ENCODE results near the gene SFXN3.

The SFXN3 gene

GRCh38 chr10:101000127-101000914, 30.7 kb upstream of the SFXN3 start:
- no peaks in the 10 kb centered on the region for H3K27me3 ChIP-seq (replicated peaks; ENCODE audit: control insufficient read depth, insufficient read depth, low read length, poor library complexity, severe bottlenecking)

DNA sequence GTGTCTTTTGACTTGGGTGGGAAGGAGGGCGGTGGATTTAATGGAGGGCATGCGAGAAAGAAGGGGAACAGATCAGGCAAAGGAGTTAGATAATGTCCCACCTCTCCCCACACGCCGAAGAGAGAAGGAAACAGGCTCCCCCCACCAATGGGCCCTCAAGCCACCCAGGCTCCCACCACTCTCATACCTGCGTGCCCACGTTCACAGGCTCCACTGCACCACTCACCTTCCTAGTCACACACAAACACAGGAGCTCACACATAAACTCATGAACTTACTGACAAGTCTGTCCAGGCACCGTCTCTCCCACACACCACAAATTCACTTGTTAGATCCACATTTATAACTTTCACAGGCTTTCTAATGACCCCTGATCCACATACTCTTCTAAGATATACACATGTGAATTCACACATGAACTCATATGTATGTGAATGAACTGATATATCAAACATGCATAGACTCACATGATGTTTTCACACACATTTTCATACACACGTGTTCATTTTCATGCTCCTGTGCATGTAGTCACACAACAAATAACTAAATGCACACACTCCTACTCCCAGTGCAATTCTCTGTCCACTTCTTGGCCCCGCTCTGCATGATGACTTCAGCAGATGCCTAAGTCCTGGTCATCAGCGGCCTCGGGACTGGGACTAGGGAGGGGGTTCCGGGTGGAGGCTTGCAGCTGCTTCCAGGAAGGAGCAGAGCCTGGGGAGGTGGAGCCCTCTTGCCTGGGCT, 29.9 kb upstream of the SFXN3 start:
- DNase-seq: no peak
- Histone ChIP-seq H3K27ac (ENCODE audit: insufficient read depth, low read length, poor library complexity, severe bottlenecking) (no peak overlapping the region), H3K9me3 (ENCODE audit: control insufficient read depth, low read length) (no peaks in the 10 kb centered on the region), H3K4me3 (ENCODE audit: insufficient read depth, low read depth, low read length, poor library complexity, severe bottlenecking) (no peak overlapping the region), H3K36me3 (ENCODE audit: control insufficient read depth, insufficient read depth, low read length) (peaks cover 12% of the 10 kb centered on the region), H3K27me3 (replicated peaks; ENCODE audit: control insufficient read depth, insufficient read depth, low read length, poor library complexity, severe bottlenecking) (no peaks in the 10 kb centered on the region), H3K4me1 (ENCODE audit: control insufficient read depth, insufficient read depth, low read length, poor library complexity, severe bottlenecking) (peaks cover 28% of the 10 kb centered on the region)

More at GRCh38 chr10:101000127-101000914, 30.7 kb upstream of the SFXN3 start:
- H3K4me3 ChIP-seq (ENCODE audit: insufficient read depth, low read depth, low read length, poor library complexity, severe bottlenecking): peak overlapping the region; percentile 35
- peaks cover 9% of the 10 kb centered on the region for H3K36me3 ChIP-seq (ENCODE audit: control insufficient read depth, insufficient read depth, low read length)
- H3K4me1 ChIP-seq (ENCODE audit: control insufficient read depth, insufficient read depth, low read length, poor library complexity, severe bottlenecking): peaks cover 28% of the 10 kb centered on the region
- no peak for DNase-seq
- no peak overlapping the region for H3K27ac ChIP-seq (ENCODE audit: insufficient read depth, low read length, poor library complexity, severe bottlenecking)
- no peaks in the 10 kb centered on the region for H3K9me3 ChIP-seq (ENCODE audit: control insufficient read depth, low read length)

DNA sequence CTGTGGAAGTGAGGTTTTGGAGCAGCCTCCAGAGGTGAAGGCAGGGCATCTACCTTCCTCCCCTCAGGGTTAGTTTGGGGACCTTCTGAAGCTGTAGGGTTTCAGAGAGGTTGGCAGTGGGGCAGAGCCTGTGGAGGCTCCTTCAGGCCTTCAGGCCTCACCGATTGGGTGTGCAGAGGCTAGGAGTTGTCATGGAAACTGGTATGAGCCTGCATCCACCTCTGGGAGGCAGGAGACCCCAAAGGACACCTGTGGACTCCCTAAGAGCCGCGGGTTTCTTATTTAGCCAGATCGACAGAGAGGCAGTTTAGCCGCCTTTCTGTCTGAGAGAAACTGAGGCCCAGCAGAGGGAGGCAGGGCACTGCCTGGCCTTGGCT, 29.4 kb upstream of the SFXN3 start:
- Histone ChIP-seq H3K9me3 (ENCODE audit: control insufficient read depth, low read length) (no peaks in the 10 kb centered on the region), H3K27ac (ENCODE audit: insufficient read depth, low read length, poor library complexity, severe bottlenecking) (no peak overlapping the region), H3K36me3 (ENCODE audit: control insufficient read depth, insufficient read depth, low read length) (peaks cover 12% of the 10 kb centered on the region), H3K4me3 (ENCODE audit: insufficient read depth, low read depth, low read length, poor library complexity, severe bottlenecking) (no peak overlapping the region), H3K27me3 (replicated peaks; ENCODE audit: control insufficient read depth, insufficient read depth, low read length, poor library complexity, severe bottlenecking) (no peaks in the 10 kb centered on the region), H3K4me1 (ENCODE audit: control insufficient read depth, insufficient read depth, low read length, poor library complexity, severe bottlenecking) (peaks cover 24% of the 10 kb centered on the region)
- no peak for DNase-seq

GRCh38 chr10:101002456-101002855, 28.6 kb upstream of the SFXN3 start:
- peaks cover 19% of the 10 kb centered on the region for H3K4me1 ChIP-seq (ENCODE audit: control insufficient read depth, insufficient read depth, low read length, poor library complexity, severe bottlenecking)
- no peaks in the 10 kb centered on the region for H3K9me3 ChIP-seq (ENCODE audit: control insufficient read depth, low read length)
- no peak overlapping the region for H3K4me3 ChIP-seq (ENCODE audit: insufficient read depth, low read depth, low read length, poor library complexity, severe bottlenecking)
- no peaks in the 10 kb centered on the region for H3K27me3 ChIP-seq (replicated peaks; ENCODE audit: control insufficient read depth, insufficient read depth, low read length, poor library complexity, severe bottlenecking)
- peaks cover 12% of the 10 kb centered on the region for H3K36me3 ChIP-seq (ENCODE audit: control insufficient read depth, insufficient read depth, low read length)
- DNase-seq: no peak
- H3K27ac ChIP-seq (ENCODE audit: insufficient read depth, low read length, poor library complexity, severe bottlenecking): no peak overlapping the region

DNA sequence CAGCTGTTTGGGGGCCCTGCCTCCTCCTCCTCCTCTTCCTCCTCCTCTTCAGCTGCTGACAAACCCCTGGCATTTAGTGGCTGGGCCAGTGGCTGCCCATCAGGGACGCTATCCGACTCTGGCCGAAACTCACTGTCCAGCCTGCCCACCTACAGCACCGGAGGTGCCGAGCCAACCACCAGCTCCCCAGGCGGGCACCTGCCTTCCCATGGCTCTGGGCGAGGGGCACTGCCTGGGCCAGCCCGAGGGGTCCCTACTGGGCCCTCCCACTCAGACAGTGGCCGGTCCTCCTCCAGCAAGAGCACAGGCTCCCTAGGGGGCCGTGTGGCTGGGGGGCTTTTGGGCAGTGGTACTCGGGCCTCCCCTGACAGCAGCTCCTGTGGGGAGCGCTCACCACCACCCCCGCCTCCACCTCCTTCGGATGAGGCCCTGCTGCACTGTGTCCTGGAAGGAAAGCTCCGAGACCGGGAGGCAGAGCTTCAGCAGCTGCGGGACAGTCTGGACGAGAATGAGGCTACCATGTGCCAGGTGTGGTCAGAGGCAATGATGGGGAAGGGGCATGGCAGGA, 27.3 kb upstream of the SFXN3 start:
- H3K27me3 ChIP-seq (replicated peaks; ENCODE audit: control insufficient read depth, insufficient read depth, low read length, poor library complexity, severe bottlenecking): no peaks in the 10 kb centered on the region
- no peak for DNase-seq
- no peaks in the 10 kb centered on the region for H3K9me3 ChIP-seq (ENCODE audit: control insufficient read depth, low read length)
- H3K36me3 ChIP-seq (ENCODE audit: control insufficient read depth, insufficient read depth, low read length): peaks cover 12% of the 10 kb centered on the region
- no peak overlapping the region for H3K4me3 ChIP-seq (ENCODE audit: insufficient read depth, low read depth, low read length, poor library complexity, severe bottlenecking)
- peaks cover 8% of the 10 kb centered on the region for H3K4me1 ChIP-seq (ENCODE audit: control insufficient read depth, insufficient read depth, low read length, poor library complexity, severe bottlenecking)
- H3K27ac ChIP-seq (ENCODE audit: insufficient read depth, low read length, poor library complexity, severe bottlenecking): no peak overlapping the region

GRCh38 chr10:101005361-101005760, 25.7 kb upstream of the SFXN3 start:
- H3K27me3 ChIP-seq (replicated peaks; ENCODE audit: control insufficient read depth, insufficient read depth, low read length, poor library complexity, severe bottlenecking): no peaks in the 10 kb centered on the region
- no peaks in the 10 kb centered on the region for H3K9me3 ChIP-seq (ENCODE audit: control insufficient read depth, low read length)
- no peak for DNase-seq
- no peak overlapping the region for H3K27ac ChIP-seq (ENCODE audit: insufficient read depth, low read length, poor library complexity, severe bottlenecking)
- peaks cover 12% of the 10 kb centered on the region for H3K36me3 ChIP-seq (ENCODE audit: control insufficient read depth, insufficient read depth, low read length)
- H3K4me1 ChIP-seq (ENCODE audit: control insufficient read depth, insufficient read depth, low read length, poor library complexity, severe bottlenecking): no peaks in the 10 kb centered on the region
- H3K4me3 ChIP-seq (ENCODE audit: insufficient read depth, low read depth, low read length, poor library complexity, severe bottlenecking): no peak overlapping the region

GRCh38 chr10:101005869-101006567, 25.0 kb upstream of the SFXN3 start:
- Histone ChIP-seq H3K27me3 (replicated peaks; ENCODE audit: control insufficient read depth, insufficient read depth, low read length, poor library complexity, severe bottlenecking) (no peaks in the 10 kb centered on the region), H3K36me3 (ENCODE audit: control insufficient read depth, insufficient read depth, low read length) (peaks cover 12% of the 10 kb centered on the region)
- no peak for DNase-seq

DNA sequence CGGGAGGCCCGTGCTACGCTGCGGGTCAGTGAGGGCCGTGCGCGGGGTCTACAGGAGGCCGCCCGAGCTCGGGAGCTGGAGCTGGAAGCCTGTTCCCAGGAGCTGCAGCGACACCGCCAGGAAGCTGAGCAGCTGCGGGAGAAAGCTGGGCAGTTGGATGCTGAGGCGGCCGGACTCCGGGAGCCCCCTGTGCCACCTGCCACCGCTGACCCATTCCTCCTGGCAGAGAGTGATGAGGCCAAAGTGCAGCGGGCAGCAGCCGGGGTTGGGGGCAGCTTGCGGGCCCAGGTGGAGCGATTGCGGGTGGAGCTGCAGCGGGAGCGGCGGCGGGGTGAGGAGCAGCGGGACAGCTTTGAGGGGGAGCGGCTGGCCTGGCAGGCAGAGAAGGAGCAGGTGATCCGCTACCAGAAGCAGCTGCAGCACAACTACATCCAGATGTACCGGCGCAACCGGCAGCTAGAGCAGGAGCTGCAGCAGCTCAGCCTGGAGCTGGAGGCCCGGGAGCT, 24.4 kb upstream of the SFXN3 start:
- H3K4me3 ChIP-seq (ENCODE audit: insufficient read depth, low read depth, low read length, poor library complexity, severe bottlenecking): no peak overlapping the region
- H3K27me3 ChIP-seq (replicated peaks; ENCODE audit: control insufficient read depth, insufficient read depth, low read length, poor library complexity, severe bottlenecking): no peaks in the 10 kb centered on the region
- no peak for DNase-seq
- H3K27ac ChIP-seq (ENCODE audit: insufficient read depth, low read length, poor library complexity, severe bottlenecking): no peak overlapping the region
- peaks cover 12% of the 10 kb centered on the region for H3K36me3 ChIP-seq (ENCODE audit: control insufficient read depth, insufficient read depth, low read length)
- H3K4me1 ChIP-seq (ENCODE audit: control insufficient read depth, insufficient read depth, low read length, poor library complexity, severe bottlenecking): no peaks in the 10 kb centered on the region
- H3K9me3 ChIP-seq (ENCODE audit: control insufficient read depth, low read length): no peaks in the 10 kb centered on the region

More at GRCh38 chr10:101005869-101006567, 25.0 kb upstream of the SFXN3 start:
- Histone ChIP-seq H3K4me1 (ENCODE audit: control insufficient read depth, insufficient read depth, low read length, poor library complexity, severe bottlenecking) (no peaks in the 10 kb centered on the region), H3K4me3 (ENCODE audit: insufficient read depth, low read depth, low read length, poor library complexity, severe bottlenecking) (no peak overlapping the region), H3K27ac (ENCODE audit: insufficient read depth, low read length, poor library complexity, severe bottlenecking) (no peak overlapping the region), H3K9me3 (ENCODE audit: control insufficient read depth, low read length) (no peaks in the 10 kb centered on the region)

DNA sequence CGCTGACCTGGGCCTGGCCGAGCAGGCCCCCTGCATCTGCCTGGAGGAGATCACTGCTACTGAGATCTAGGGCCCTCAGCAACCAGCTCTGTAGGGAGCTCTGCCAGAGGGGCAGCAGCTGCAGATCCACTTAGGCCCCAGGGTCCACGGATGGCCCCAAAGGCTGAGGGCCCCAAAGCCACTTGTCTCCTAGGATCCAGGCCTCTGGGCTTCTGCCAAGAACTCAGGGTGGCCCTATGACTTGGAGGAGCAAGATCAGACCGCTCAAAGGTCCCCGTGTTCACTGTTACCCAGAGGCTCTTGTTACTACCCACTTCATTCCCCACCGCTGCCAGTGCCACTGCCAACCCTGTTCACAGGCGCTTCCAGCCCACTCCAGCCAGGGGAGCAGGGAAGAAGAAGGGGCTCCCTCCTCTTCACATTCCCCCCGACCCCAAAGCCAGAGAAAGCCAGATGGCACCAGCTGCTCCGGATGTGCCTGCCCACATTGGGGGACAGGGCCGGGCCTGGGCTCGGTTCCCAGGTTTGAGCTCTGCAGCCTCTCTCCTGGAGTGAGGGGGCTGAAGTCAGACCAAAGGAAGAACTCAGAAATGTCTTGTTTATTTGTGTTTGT, 23.8 kb upstream of the SFXN3 start:
- H3K9me3 ChIP-seq (ENCODE audit: control insufficient read depth, low read length): no peaks in the 10 kb centered on the region
- DNase-seq: no peak
- H3K36me3 ChIP-seq (ENCODE audit: control insufficient read depth, insufficient read depth, low read length): peaks cover 12% of the 10 kb centered on the region
- H3K27me3 ChIP-seq (replicated peaks; ENCODE audit: control insufficient read depth, insufficient read depth, low read length, poor library complexity, severe bottlenecking): no peaks in the 10 kb centered on the region
- H3K27ac ChIP-seq (ENCODE audit: insufficient read depth, low read length, poor library complexity, severe bottlenecking): no peak overlapping the region
- no peak overlapping the region for H3K4me3 ChIP-seq (ENCODE audit: insufficient read depth, low read depth, low read length, poor library complexity, severe bottlenecking)
- H3K4me1 ChIP-seq (ENCODE audit: control insufficient read depth, insufficient read depth, low read length, poor library complexity, severe bottlenecking): no peaks in the 10 kb centered on the region
